Stimulated activated CD4-positive, alpha-beta T cell treated with anti-CD3 and anti-CD28 coated beads, Interleukin-4, amount 100 ng/mL, for 48 hours (primary cell): ENCODE data around the gene CHST8.

ENCODE experiments used
- DNase-seq, 2 donors: peaks; one replicate each; pipeline ENCODE4 v3.0.0-alpha.2; 2020; ENCODE audit warnings: low read depth in 2 of 2

Gene CHST8

GRCh38 chr19:33794683-33795369 is 173.1 kb downstream of the CHST8 start:
- no peak for DNase-seq

DNA sequence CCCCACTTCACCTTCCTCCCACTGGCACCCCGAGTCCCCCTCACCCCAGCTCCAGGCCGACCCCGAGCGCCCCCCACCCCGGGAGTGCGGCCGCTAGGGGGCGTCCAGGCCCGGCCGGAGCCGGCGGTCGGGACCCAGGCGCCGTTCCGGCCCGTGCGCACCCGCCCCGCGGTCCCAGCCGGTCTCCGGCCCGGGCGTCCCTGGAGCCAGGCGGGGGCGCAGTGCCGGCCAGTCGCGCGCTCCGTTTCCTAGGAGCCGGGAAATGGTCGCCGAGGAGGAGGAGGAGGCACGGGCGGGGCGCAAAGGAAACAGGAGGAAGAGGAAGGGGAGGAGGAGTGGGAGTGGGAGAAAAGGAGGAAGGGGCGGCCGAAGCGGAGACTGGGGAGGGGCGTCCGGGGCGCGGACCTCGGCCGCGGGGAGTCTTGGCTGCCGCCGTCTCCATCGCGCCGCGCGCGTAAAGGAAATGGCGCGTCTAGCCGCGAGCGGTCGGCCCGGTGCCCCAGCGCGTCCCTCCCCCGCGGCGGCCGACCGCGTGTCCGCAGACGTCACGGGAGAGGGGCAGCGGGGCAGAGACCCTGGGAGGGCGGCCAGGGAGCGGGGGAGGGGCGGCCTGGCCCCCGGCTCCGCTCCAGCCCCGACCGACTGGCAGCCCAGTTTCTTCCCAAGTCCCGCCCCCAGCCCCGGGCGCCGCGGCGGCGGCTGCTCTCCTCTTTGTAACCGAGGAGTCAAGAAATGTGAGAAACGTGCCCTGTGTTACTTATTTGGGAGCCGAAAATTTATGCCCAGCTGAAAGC is 173.8 kb downstream of the CHST8 start:
- peak; percentile 48 to 52 for DNase-seq

DNA sequence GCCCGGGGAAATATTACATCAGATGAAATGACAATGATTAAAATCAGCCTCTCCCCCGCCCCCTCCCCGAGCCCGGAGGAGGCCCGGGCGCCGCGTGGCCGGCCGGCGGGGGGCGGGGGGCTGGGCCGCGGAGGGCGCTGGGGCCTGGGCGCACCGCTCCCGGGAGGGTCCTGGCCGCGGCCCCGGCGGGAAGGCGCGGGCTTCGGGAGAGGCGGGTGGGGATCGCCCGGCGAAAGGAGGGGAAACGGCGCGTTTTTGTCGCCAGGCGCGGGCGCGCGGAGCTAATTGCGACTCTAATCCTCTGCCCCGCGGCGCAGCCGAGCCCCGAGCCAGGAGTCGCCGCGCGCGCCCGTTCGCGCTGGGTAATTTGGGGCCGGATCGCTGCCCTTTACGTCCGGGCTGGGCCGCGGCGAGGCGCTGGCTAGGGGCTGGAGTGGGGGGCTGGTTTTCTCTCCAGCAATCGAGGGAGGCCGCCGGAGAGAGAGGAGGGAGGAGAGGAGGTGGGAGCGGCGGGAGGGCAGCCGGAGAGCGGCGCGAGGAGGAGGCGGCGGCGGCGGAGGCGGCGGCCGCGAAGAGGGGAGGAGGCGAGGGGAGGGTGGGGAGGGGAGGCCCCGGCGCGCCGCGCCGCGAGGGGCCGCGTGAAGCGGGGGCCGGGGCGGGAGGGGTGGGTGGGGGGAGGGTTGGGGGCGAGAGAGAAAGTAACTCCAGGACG is 174.6 kb downstream of the CHST8 start, which contains the start of gene KCTD15:
Gene KCTD15, plus strand, starts transcription at position 707 of the 712 bp plus-strand sequence. CDS start 3,585 bp downstream, outside the sequence.
- no peak for DNase-seq

DNA sequence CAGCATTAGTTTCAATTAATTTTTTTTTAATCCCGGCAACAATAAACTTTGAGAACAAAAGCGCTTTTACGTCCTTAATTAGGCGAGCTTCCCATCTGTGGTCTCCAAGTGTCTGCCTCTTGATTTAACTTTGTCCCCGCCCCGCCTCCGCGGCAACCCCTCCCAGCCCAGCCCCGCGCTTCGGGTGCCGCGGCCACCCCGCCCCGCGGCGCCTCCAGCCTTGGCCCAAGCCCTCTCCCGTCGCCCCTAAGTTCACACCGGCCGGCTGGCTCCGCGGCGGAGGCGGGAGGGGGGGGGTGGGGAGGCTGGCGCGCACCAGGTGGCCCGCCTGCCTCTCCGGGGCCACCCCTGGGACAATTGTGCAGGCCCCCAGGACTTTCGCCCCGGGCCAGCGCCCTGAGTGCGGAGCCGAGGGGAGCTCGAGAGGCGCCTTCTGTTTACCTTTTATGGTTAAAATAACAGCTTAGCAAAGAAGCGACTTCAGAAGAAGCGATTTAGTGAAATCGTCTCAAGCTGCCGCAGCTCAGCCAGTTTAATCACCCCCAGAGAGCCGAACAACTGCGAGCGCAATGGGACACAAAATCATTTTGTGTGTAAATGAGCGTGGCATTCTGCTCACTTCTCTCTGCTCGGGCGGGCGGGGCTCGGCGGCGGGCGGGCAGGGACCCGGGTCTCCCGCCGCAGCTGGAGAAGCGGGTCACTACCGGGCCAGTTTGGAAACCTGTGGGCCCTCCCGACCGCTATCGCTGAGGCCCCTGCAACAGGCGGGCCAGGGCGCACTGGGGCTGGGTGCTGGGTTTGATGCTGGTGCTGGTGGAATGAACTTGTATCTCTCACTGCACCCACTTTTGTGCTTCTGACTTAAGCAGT is 176.3 kb downstream of the CHST8 start:
- DNase-seq = no peak

DNA sequence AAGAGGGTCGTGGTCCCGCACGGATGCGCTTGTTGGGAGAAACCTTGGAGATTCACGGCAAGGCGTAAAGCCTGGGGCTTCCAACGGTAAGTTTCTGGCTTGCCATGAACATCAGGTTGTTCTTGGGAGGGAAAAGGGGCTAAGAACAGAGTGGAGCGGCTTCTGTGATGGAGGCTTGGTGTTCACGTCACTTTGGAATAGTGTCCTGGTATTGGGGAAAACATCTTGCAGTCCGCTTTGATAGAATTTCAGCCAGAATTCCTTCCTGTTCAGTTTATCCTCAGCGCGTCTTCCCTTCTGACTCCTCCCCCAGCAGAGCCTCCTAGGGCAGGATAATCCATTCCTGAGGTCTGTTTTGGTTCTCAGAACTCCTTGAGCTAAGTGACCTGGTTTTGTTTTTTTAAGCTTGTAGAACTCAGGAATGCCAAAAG is 176.9 kb downstream of the CHST8 start:
- no peak for DNase-seq

- DNase-seq = no peak
Observed at GRCh38 chr19:33799476-33799875, 177.7 kb downstream of the CHST8 start.

GRCh38 chr19:33800012-33800680 is 178.4 kb downstream of the CHST8 start:
- DNase-seq = no peak

GRCh38 chr19:33801411-33801810 is 179.7 kb downstream of the CHST8 start:
- DNase-seq = no peak

DNA sequence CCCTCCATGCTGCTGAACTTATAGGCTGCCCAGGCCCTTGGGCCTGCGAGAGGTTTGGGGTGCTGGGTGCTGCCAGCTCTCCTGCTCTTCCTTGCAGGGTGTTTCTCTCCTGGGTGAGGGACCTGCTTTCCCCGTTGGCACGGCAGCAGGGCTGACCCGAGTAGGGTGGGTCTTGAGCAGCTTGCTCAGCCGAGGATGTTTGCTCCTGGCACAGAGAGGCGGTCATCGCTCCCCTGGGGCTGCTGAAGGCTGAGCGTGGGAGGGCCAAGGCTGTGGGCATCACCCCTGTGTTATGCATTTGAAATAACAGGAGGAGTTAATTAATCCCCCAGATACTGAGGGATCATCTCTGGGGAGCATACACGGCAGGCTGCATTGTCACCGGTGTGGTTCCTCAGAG is 180.2 kb downstream of the CHST8 start:
- DNase-seq = no peak

GRCh38 chr19:33802801-33803200 is 181.0 kb downstream of the CHST8 start:
- DNase-seq = no peak

- DNase-seq = no peak
Observed at GRCh38 chr19:33803383-33803782, 181.6 kb downstream of the CHST8 start.

DNA sequence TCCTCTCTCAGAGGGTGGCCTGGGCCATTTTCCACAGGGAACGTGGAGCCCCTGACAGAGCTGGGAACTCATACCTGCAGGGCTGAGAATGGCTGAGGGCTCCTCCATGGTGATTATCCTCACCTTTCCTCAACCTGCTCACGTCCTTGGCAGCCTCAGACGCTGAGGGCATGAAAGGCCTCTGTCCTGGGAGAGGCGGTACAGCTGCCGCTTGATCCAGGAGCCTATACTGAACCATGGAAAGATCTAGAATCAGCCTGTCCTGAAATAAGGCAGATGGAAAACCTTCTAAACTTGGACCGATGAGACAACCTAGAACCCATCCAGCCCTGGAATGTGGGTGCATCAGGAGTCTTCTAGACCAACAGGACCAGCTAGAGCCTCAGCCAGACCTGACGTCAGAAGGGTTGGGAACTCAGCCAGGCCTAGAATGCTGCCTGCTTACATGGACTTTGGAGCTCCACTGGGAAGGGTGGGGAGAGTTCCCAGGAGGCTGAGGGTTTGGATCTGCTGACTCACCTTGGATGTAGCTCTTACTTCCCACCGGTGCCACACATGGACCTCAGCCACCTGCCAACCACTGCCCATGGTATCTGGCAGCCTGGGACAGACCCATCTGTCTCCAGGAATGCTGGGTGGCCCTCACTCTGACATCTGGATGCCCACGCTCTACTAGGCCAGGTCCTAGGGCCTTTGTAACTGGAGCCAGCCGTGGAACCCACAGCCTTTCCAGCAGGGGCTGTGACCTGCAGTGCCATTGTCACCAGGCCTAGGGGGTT is 182.5 kb downstream of the CHST8 start:
- DNase-seq = no peak

GRCh38 chr19:33805313-33805712 is 183.6 kb downstream of the CHST8 start:
- no peak for DNase-seq

DNA sequence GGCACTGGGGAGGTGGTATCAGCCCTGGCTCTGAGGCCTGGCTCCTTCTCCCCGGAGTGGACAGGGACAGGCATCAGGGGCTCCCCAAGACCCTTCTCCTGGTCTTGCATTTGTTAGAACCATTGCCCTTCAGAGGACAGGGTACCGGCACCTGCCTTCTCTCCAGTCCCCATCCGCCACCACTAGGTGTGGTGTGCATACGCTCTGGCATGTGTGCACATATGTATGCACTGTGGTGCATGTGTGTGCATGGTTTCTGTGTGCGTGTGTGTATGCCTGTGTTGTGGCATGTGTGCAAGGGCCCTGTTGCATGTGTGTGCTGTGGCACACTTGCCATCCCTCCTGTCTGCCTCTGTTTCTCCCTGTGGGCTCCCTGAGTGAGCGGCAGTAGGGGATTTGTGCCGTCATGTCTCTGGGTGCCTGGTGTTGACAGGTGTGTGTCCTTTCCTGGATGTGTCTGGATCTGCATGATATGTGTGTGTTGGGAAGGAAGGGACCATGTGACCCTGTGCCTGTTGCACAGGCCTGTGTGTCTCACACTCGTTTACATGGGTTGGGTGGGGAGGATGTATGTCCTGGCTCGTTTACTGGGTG is 184.2 kb downstream of the CHST8 start:
- no peak for DNase-seq

DNA sequence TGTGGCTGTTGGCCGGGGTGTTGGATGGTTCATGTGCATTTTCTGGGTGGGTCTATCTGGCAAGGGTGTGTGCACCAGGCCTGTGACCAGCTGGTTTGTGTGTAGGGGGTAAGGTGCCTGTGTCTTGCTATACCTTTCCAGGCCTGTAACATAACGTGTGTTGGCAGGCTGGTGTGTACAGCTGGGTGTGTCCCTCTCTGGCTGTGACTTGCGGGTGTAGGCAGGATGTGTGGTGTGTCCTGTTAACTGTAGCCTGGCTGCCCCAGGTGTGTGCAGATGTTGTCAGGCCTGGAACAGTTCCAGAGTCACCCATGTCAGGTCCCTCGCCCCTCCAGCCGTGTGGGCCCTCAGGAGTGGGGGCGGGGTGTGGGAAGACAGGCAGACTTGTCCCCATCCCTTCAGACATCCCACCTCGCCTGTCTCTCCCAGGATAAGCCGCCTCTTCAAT is 184.7 kb downstream of the CHST8 start:
- DNase-seq = no peak

DNA sequence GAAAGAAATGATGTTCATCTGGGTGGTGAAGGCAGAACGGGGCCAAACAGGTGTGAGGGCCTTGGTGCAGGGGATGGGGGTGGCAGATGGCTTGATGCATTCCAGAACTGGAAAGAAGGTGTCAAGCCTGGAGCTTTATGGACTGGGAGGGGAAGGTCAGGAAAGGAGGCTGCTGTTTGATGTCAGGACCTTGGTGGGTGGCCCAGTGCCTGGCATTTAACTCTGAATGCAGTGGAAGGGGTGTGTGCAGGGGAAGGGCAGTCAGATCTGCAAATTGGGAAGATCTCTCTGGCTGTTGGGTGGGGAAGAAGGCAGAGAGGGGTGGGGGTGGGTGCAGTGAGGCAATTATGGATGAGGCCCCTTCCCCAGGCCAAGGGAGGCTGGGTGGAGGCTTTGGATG is 186.6 kb downstream of the CHST8 start:
- no peak for DNase-seq

DNA sequence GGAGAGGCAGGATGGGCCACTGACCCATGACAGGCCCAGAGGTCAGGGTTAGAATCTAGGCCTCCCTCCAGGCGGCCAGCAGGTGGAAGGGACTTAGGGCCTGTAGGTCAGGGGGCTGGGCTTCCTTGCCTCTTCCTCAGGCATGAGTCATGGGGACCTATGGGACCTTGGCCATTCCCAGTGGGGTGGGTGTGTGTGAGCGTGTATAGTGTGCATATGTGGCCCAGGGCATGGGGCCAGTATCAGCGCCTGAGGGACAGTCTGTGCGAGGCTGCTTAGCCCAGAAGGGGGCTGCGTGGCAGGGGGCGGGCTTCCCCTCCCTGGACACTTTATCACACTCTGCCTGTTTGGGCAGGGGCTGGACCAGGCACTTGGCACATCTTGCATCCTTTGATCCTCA is 188.2 kb downstream of the CHST8 start:
- DNase-seq = no peak

DNA sequence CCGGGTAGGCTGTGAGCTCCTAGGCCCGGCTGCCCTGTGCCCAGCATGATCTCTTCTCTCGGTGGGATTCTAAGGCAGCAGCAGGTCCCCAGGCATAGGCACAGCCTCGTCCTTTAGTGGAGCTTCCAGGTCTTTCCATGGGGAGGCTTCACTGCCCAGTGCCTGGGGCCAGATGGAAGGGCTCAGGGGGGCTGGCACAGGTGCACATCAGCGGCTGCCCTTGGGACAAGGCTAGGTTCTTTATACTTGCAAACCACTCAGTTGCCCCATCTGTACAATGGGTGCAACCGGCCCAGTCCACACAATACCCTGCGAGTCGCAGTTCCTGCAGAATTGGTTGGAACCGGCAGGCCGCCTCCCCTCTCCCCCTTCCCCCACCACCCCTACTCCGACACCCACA is 189.1 kb downstream of the CHST8 start:
- no peak for DNase-seq

DNA sequence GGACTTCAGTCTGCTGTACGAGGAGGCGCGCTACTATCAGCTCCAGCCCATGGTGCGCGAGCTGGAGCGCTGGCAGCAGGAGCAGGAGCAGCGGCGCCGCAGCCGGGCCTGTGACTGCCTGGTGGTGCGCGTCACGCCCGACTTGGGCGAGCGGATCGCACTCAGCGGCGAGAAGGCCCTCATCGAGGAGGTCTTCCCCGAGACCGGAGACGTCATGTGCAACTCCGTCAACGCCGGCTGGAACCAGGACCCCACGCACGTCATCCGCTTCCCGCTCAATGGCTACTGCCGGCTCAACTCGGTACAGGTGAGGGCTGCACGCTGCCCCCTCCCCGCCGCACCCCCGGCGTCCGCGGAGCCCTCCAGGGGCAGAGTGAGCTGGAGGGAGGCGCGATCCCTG is 189.5 kb downstream of the CHST8 start:
- DNase-seq = no peak
